Panc1 (cell line): ENCODE data around the gene RAPGEFL1.

Experiments used
- POLR2AphosphoS5 ChIP-seq: IDR thresholded peaks from 2 replicates; pipeline ENCODE4 v1.6.1; 2012; ENCODE audit warnings: mild to moderate bottlenecking, low read depth, low read length, moderate library complexity
- SIN3A ChIP-seq: IDR thresholded peaks from 2 replicates; pipeline ENCODE4 v1.6.1; 2012; ENCODE audit warnings: low read depth, mild to moderate bottlenecking, low read length, moderate library complexity, borderline replicate concordance; ENCODE audit not compliant: insufficient read depth
- TCF7L2 ChIP-seq: IDR thresholded peaks from 2 replicates; pipeline ENCODE4 v1.6.1; 2011; ENCODE audit warnings: mild to moderate bottlenecking, low read depth, low read length, inconsistent platforms
- TF ChIP-seq, protein P1 (sequence below): fragments of 450-650 bp; IDR thresholded peaks from 2 replicates; pipeline ENCODE4 v1.5.1; 2017; ENCODE audit warnings: mild to moderate bottlenecking
- TF ChIP-seq, protein P2 (sequence below), 2 experiments: IDR thresholded peaks; 2 replicates each; pipeline ENCODE4 v1.6.1; 2011 to 2012; ENCODE audit warnings: low read depth in 2 of 2, control low read depth in 1 of 2, low read length in 1 of 2, mild to moderate bottlenecking in 1 of 2, moderate library complexity in 1 of 2; ENCODE audit not compliant: insufficient read depth in 1 of 2

DNA sequence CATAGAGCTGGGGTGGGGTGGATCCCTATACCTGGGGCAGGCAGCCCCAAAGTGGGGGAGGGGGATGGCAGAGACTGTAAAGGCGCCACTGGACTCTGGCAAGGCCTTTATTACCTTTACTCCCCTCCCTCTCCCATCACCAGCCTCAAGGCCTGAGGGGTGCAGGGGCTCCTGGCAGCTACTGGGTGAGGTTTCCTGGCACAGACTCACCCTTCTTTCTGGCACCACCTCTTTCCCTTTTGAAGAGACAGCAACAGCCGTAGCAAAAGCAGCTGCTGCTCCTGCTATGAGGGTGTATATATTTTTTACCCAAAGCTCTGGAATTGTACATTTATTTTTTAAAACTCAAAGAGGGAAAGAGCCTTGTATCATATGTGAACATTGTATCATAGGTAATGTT is 17.6 kb downstream of the RAPGEFL1 start:
- TF ChIP-seq, protein P1, sequence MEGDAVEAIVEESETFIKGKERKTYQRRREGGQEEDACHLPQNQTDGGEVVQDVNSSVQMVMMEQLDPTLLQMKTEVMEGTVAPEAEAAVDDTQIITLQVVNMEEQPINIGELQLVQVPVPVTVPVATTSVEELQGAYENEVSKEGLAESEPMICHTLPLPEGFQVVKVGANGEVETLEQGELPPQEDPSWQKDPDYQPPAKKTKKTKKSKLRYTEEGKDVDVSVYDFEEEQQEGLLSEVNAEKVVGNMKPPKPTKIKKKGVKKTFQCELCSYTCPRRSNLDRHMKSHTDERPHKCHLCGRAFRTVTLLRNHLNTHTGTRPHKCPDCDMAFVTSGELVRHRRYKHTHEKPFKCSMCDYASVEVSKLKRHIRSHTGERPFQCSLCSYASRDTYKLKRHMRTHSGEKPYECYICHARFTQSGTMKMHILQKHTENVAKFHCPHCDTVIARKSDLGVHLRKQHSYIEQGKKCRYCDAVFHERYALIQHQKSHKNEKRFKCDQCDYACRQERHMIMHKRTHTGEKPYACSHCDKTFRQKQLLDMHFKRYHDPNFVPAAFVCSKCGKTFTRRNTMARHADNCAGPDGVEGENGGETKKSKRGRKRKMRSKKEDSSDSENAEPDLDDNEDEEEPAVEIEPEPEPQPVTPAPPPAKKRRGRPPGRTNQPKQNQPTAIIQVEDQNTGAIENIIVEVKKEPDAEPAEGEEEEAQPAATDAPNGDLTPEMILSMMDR = no peak
- TF ChIP-seq TCF7L2 (no peak), SIN3A (no peak), POLR2AphosphoS5 (no peak)
- TF ChIP-seq, protein P2, sequence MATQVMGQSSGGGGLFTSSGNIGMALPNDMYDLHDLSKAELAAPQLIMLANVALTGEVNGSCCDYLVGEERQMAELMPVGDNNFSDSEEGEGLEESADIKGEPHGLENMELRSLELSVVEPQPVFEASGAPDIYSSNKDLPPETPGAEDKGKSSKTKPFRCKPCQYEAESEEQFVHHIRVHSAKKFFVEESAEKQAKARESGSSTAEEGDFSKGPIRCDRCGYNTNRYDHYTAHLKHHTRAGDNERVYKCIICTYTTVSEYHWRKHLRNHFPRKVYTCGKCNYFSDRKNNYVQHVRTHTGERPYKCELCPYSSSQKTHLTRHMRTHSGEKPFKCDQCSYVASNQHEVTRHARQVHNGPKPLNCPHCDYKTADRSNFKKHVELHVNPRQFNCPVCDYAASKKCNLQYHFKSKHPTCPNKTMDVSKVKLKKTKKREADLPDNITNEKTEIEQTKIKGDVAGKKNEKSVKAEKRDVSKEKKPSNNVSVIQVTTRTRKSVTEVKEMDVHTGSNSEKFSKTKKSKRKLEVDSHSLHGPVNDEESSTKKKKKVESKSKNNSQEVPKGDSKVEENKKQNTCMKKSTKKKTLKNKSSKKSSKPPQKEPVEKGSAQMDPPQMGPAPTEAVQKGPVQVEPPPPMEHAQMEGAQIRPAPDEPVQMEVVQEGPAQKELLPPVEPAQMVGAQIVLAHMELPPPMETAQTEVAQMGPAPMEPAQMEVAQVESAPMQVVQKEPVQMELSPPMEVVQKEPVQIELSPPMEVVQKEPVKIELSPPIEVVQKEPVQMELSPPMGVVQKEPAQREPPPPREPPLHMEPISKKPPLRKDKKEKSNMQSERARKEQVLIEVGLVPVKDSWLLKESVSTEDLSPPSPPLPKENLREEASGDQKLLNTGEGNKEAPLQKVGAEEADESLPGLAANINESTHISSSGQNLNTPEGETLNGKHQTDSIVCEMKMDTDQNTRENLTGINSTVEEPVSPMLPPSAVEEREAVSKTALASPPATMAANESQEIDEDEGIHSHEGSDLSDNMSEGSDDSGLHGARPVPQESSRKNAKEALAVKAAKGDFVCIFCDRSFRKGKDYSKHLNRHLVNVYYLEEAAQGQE (IDR thresholded peaks at IDR 0.05; ENCODE audit: insufficient read depth in 1 of 2, low read depth in 2 of 2, low read length in 1 of 2) = no peak
